Effector memory CD4-positive, alpha-beta T cell (primary cell): ENCODE data around the gene ARHGAP10.

Experiments
- DNase-seq, 3 donors: peaks; one replicate each; pipeline ENCODE4 v3.0.0-alpha.2; 2020
- H3K27ac ChIP-seq: 2 replicates; pipeline ENCODE4 v1.7.0; 2013; ENCODE audit warnings: mild to moderate bottlenecking, low read length, moderate library complexity; ENCODE audit not compliant: insufficient read depth, poor library complexity, severe bottlenecking
- H3K27me3 ChIP-seq: replicated peaks from 2 replicates; pipeline ENCODE4 v1.7.0; 2013; ENCODE audit warnings: mild to moderate bottlenecking, low read length; ENCODE audit not compliant: insufficient read depth, control insufficient read depth, poor library complexity, severe bottlenecking
- H3K36me3 ChIP-seq: 2 replicates; pipeline ENCODE4 v1.7.0; 2013; ENCODE audit warnings: mild to moderate bottlenecking, low read length, moderate library complexity; ENCODE audit not compliant: control insufficient read depth, insufficient read depth
- H3K4me1 ChIP-seq: 2 replicates; pipeline ENCODE4 v1.7.0; 2013; ENCODE audit warnings: low read length, mild to moderate bottlenecking; ENCODE audit not compliant: control insufficient read depth, insufficient read depth, poor library complexity, severe bottlenecking
- H3K4me3 ChIP-seq: 2 replicates; pipeline ENCODE4 v1.7.0; 2013; ENCODE audit warnings: low read length, low read depth, mild to moderate bottlenecking; ENCODE audit not compliant: insufficient read depth, poor library complexity, severe bottlenecking
- H3K9me3 ChIP-seq: 2 replicates; pipeline ENCODE4 v1.7.0; 2013; ENCODE audit warnings: mild to moderate bottlenecking, low read length, moderate library complexity; ENCODE audit not compliant: control insufficient read depth

The ARHGAP10 gene

DNA sequence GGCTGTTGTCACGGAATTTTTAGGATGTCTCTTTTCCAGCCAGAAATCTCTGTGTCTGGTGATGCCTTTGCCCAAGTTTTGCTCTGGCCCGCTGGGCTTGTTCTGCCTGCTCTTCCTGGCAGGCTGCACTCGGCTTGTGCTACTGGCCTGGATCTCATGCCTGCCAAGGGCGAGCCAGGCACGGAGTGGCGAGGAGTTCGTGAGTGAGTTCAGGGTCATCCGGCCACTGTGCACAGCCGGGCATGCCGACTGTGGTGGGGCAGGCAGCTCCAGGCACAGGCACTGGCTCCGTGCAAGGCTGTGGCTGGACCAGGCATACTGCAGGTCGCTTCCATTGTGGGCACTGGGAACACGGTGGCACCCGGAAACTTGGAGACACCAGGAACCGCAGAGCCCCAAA, 129.1 kb downstream of the ARHGAP10 start:
- Histone ChIP-seq H3K4me3 (no peak overlapping the region), H3K9me3 (no peaks in the 10 kb centered on the region), H3K4me1 (no peaks in the 10 kb centered on the region), H3K27ac (no peak overlapping the region), H3K36me3 (no peaks in the 10 kb centered on the region), H3K27me3 (no peaks in the 10 kb centered on the region)
- no peak for DNase-seq

- Histone ChIP-seq H3K36me3 (no peaks in the 10 kb centered on the region), H3K4me1 (no peaks in the 10 kb centered on the region), H3K4me3 (no peak overlapping the region), H3K9me3 (no peaks in the 10 kb centered on the region), H3K27ac (no peak overlapping the region), H3K27me3 (no peaks in the 10 kb centered on the region)
- DNase-seq = no peak
These were observed 130.3 kb downstream of the ARHGAP10 start for GRCh38 chr4:147862043-147862692.

DNA sequence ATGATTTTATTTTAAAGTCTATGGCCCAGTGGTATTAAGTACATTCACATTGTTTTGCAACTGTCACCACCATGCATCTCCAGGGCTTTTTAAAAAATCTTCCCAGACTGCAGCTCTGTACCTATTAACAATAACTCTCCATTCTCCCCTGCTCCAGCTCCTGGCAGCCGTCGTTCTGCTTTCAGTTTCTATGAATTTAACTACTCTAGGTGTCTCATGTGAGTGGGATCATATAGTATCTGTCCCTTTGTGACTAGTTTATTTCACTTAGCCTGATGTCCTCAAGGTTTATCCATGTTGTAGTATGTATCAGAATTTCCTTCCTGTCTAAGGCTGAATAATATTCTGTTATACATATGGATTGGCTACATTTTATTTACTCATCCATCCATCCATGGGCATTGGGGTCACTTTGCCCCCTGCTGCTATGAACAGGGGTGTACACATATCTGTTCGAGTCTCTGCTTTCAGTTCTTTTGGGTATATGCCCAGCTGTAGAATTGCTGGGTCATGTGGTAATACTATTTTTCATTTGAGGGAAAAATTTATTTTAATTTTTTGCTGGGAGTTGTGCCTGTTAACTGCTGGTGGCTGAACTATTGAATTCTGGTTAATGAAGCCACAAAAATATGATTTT, 131.3 kb downstream of the ARHGAP10 start:
- no peak for DNase-seq
- Histone ChIP-seq H3K4me3 (no peak overlapping the region), H3K4me1 (no peaks in the 10 kb centered on the region), H3K27me3 (no peaks in the 10 kb centered on the region), H3K27ac (no peak overlapping the region), H3K9me3 (no peaks in the 10 kb centered on the region), H3K36me3 (no peaks in the 10 kb centered on the region)

- Histone ChIP-seq H3K27ac (no peak overlapping the region), H3K4me1 (no peaks in the 10 kb centered on the region), H3K4me3 (no peak overlapping the region), H3K27me3 (no peaks in the 10 kb centered on the region), H3K9me3 (no peaks in the 10 kb centered on the region), H3K36me3 (no peaks in the 10 kb centered on the region)
- no peak for DNase-seq
These were observed 132.1 kb downstream of the ARHGAP10 start for GRCh38 chr4:147863808-147864472.

DNA sequence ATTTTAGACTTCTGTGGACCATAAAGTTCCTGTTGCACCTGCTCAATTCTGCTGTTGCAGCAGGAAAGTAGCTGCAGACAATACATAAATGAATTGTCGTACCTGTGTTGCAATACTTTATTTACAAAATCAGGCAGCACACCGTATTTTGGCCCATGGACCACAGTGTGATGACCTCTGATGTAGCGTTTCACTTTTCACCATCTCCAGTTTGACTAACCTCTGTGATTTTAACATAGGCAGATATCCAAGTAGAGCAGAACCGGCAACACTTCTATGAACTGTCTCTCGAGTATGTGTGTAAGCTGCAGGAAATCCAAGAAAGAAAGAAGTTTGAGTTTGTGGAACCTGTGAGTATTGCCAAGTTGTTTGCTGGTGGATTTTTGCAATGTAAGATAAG, 132.7 kb downstream of the ARHGAP10 start:
- no peaks in the 10 kb centered on the region for H3K27me3 ChIP-seq
- H3K4me1 ChIP-seq = no peaks in the 10 kb centered on the region
- H3K9me3 ChIP-seq = no peaks in the 10 kb centered on the region
- no peak overlapping the region for H3K4me3 ChIP-seq
- H3K36me3 ChIP-seq = no peaks in the 10 kb centered on the region
- H3K27ac ChIP-seq = no peak overlapping the region
- DNase-seq = no peak

DNA sequence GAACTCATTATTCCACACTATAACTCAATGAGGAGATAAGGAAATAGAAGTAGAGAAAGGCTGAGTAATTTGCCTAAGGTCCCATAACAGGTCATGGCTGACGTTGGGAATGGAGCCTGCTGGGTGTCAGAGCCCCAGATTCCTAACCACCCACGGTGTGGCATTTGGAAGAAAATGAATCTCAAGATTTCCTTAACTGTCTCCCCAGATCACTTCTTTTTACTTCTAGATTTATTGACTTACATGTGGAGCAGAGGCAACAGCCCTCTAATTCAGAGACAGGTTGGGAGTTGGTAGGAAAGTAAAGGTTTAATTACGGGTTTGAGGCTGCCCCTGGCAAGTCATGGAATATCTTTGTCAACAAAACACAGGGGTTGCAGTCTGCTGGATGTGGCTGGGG, 134.0 kb downstream of the ARHGAP10 start:
- Histone ChIP-seq H3K27me3 (no peaks in the 10 kb centered on the region), H3K27ac (no peak overlapping the region), H3K9me3 (no peaks in the 10 kb centered on the region), H3K4me1 (no peaks in the 10 kb centered on the region), H3K36me3 (no peaks in the 10 kb centered on the region), H3K4me3 (no peak overlapping the region)
- DNase-seq = no peak

DNA sequence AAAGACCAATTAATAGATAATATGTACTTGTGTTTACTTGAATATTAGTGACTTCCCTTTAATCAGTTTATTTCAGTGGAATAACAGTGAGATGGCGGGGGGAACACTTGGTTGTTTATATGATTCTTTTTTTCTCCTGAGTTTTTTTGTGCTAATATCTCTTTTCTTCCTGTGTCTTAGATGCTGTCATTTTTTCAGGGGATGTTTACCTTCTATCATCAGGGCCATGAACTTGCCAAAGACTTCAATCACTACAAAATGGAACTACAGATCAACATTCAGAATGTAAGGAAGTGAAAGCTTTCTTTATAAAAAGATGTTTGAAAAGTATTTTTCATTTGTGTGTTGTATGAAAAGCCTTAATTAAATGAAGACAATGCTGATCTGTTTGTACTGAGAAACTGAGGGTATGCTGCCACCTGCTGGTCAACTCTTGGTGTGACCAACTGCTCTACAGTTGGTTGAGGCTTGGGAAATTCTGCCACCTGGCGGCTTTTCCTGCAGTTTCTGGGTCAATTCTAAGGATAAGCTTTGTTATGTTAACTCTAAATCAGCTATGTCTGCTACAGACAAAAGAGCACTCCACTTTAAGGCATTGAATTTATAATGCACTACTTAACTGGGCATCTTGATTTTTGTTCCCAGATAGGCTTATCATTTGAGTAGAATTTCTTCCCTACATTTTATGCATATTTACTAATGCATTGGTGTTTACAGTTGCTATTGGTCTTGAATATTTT, 134.8 kb downstream of the ARHGAP10 start:
- no peaks in the 10 kb centered on the region for H3K4me1 ChIP-seq
- H3K4me3 ChIP-seq = no peak overlapping the region
- no peaks in the 10 kb centered on the region for H3K27me3 ChIP-seq
- no peaks in the 10 kb centered on the region for H3K9me3 ChIP-seq
- no peak overlapping the region for H3K27ac ChIP-seq
- H3K36me3 ChIP-seq = no peaks in the 10 kb centered on the region
- peak; percentile 73 to 88 (median 80) for DNase-seq

DNA sequence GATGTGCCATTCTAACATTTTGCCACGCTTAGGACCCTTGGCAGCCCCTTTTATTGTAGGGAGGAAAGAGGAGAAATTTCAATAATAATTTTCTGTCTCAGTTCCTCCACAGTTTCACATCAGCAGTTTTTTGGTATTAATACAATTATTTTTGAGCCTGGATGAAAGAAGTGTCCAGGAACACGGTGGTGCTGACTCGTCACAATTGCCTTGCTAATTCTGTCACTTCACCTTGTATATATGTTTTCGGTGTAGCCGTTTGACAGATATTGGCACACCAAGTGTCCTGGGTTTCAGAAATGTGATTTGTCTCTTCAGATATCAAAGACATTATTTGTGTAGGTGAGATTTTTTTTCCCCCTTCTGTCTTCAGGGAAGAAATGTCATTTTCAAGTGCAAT, 142.2 kb downstream of the ARHGAP10 start:
- Histone ChIP-seq H3K36me3 (peaks cover 3% of the 10 kb centered on the region), H3K27ac (no peak overlapping the region), H3K4me1 (no peaks in the 10 kb centered on the region), H3K9me3 (no peaks in the 10 kb centered on the region), H3K4me3 (no peak overlapping the region), H3K27me3 (no peaks in the 10 kb centered on the region)
- DNase-seq = no peak

- Histone ChIP-seq H3K27me3 (no peaks in the 10 kb centered on the region), H3K27ac (no peak overlapping the region), H3K4me1 (no peaks in the 10 kb centered on the region), H3K9me3 (no peaks in the 10 kb centered on the region), H3K4me3 (no peak overlapping the region), H3K36me3 (peaks cover 3% of the 10 kb centered on the region)
- no peak for DNase-seq
These were observed 145.5 kb downstream of the ARHGAP10 start for GRCh38 chr4:147877308-147877771.

DNA sequence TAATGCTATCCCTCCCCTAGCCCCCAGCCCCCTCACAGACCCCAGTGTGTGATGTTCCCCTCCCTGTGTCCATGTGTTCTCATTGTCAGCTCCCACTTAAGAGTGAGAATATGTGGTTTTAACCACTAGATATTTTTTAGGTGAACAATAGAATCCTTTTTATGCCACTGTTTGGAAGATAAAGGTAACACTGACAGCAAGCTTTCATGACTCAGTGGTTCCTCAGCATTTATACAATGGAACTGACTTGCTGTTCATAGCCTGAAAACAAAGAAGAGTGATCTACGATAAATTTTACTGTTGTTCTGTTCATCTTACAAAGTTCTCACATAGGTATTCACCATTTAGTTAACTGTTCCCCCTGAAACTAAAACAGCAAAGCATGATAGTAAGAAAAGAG, 147.8 kb downstream of the ARHGAP10 start:
- Histone ChIP-seq H3K27me3 (no peaks in the 10 kb centered on the region), H3K4me3 (no peak overlapping the region), H3K36me3 (peaks cover 3% of the 10 kb centered on the region), H3K4me1 (no peaks in the 10 kb centered on the region), H3K9me3 (no peaks in the 10 kb centered on the region), H3K27ac (no peak overlapping the region)
- DNase-seq = no peak
